ENCODE data around the gene PNMA8B.
A peak's percentile ranks its signal among the peaks of the same experiment; 100 is the strongest.
"Not testable (repeated sequence)": the region's sequence is repeated elsewhere in the genome, so short reads cannot be mapped to it uniquely, and the experiment has no call there.

The PNMA8B gene

DNA sequence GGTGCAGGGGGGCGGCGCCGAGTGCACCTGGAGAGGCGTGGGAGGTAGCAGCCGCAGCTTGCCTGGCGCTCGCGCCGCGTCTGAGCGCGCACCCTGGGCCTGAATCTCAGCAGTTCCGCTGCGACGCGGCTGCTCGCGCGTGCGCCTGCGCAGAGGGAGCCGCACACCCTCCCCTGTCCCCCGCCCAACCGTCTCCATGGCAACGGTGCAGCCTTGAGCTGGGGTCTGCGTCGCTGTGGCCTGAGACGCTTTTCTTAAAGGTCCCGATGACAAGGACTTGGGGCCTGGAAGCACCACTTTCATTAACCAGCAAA is at the start of gene PNMA8B:
PNMA8B (minus strand) TSS at position 82 of the 314 bp plus-strand sequence. CDS start 402 bp downstream, outside the sequence.
- no peak for DNase-seq

DNA sequence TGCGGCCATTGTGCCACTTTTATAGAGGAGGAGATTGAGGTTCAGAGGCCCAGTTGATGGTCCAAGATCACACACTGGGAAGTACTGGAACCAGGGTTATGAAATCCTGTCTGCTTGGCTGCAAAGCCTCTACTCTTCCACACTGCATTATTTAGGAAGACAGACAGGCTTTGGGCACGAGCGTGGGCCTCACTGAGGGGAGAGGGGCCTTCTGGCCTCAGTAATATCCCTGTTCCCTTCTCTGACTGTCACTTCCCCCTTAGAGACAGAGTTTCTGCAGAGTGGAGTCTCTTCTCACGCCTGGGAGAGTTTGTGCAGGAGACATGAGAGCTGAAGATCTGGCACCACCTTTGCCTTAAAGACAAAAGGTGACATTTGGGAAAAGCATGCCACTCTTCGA is 49.0 kb upstream of the PNMA8B start:
- no peak for DNase-seq

GRCh38 chr19:46542428-46543230 is 47.0 kb upstream of the PNMA8B start:
- DNase-seq, result peak; percentile 79 to 80

DNA sequence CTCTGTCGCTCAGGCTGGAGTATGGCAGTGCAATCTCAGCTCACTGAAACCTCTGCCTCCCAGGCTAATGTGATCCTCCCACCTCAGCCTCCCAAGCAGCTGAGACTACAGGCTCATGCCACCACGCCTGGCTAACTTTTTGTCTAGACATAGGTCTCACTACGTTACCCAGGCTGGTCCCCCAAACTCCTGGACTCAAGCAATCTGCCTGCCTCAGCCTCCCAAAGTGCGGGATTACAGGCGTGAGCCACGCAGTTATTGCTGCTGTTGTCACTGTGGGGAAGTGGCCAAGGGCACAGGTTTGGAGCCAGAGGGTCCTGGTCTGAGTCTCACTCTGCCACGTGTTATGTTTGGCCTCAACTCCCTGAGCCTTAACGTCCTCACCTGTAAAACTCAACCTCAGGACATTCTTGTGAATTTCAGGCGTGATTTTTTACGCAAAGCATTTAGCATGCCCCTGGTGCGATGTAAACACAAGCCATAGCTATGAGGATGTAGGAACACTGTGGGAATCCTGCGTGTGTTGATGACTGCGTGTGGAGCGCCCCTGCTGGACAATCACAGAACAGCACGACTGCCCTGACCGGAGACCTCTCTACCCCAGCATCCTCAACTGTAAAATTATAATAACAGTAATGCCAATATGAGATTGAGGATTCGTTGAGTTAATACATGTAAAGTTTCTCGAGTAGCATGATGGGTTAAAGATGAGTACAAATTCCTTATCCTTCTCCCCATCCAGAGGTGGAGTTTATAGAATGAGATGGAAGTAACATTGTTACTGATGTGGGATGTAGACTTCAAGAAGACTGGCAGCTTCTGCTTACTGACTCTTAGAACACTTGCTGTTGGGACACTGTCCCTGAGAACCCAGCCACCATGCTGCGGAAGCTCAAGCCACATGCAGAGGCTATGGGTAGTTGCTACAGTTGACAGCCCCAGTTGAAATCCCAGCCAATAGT is 41.8 kb upstream of the PNMA8B start:
- DNase-seq, result no peak

- no peak for DNase-seq
Observed at GRCh38 chr19:46536391-46536790, 40.7 kb upstream of the PNMA8B start.

GRCh38 chr19:46533621-46534081 is 38.0 kb upstream of the PNMA8B start:
- no peak for DNase-seq

DNA sequence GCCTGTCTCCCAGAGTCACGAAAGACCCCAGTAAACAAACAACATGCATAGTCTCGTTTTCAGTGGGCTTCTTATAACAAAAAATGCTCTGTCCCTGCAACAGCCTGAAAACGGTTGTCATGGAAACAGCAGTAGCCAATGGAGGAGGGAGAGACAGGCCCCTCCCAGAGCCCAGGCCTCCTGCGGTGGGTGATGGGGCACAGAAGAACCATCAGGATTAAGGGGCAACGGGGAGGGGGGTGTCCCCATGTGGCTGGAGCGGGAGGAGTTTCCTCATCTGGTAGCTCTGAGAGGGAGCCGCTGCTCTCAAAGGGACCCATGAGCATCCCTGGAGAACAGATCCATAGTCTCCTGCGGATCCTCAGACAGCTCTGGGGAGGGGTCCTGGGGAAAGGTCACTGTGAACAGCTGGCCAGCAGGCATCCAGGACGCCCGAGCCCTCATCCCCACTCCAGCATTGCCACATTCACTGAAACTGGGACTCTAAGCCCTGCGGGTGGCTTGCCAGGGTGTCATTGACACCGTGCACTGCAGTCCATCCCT is 37.5 kb upstream of the PNMA8B start:
- no peak for DNase-seq

GRCh38 chr19:46530636-46531035 is 35.0 kb upstream of the PNMA8B start:
- no peak for DNase-seq

GRCh38 chr19:46529622-46530451 is 34.2 kb upstream of the PNMA8B start:
- DNase-seq, result peak; percentile 25 to 37

- DNase-seq, result no peak
Observed at GRCh38 chr19:46528601-46529590, 33.2 kb upstream of the PNMA8B start.

GRCh38 chr19:46526801-46527200 is 31.1 kb upstream of the PNMA8B start:
- DNase-seq, result not testable (repeated sequence)

DNA sequence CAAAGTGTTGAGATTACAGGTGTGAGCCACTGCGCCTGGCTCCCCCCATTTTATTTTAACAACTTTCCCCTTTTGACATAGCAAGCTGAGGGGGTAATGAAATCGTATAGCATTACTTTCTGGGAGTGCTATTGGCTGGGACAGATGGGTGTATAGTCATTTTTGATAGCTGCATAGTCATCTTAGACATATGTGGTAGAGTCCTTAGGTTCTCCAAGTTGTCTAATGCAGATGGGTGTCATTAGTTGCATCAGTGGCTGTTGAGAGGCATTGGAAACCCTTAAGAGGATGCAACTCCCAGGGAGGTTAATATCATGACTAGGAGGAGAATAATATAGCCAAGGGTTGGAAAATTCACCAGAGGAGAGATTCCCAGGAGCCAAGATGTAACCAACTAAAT is 28.6 kb upstream of the PNMA8B start:
- DNase-seq, result no peak

DNA sequence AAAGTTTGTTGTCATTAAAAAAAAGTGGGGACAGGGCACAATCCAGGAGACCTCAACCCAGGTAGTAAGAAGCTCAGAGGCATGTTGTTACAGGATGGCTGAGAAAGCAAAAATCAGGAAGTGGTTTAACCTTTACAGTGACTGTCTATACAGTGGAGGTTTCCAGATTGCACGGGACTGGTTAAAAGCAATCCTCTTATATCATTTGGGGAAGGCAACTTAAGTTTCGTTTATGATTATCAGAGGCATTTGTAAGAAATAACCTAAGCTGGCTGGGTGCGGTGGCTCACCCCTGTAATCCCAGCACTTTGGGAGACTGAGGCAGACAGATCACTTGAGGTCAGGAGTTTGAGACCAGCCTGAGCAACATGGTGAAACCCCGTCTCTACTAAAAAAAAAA is 27.3 kb upstream of the PNMA8B start:
- not testable (repeated sequence) for DNase-seq

- DNase-seq, result no peak
Observed at GRCh38 chr19:46521241-46521868, 25.7 kb upstream of the PNMA8B start.

GRCh38 chr19:46520616-46521015 is 24.9 kb upstream of the PNMA8B start:
- no peak for DNase-seq

GRCh38 chr19:46517471-46517870 is 21.8 kb upstream of the PNMA8B start:
- DNase-seq, result no peak

DNA sequence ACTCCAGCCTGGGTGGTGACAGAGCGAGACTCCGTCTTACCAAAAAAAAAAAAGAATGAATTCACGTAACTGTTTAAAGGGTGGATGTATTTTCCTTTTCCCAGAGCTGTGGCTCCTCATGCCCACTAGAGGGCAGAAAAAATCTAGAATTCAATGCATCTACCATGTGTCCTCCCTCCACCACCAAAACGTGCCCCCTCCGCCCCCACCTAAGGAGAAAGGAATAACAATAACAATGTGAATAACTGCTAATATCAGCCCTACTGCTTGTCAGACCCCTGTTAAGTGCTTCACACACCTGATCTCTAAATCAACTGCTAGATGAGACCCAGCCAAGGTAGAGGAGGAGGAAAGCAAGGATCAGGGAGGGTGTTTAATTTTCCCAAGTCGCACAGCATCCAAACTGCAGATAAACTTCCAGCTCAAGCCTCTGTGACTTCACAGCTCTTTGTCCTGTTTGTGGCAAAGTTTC is 20.2 kb upstream of the PNMA8B start:
- DNase-seq, result peak in 1 of 2 experiments; percentile 16

GRCh38 chr19:46515290-46515609 is 19.6 kb upstream of the PNMA8B start:
- no peak for DNase-seq

DNA sequence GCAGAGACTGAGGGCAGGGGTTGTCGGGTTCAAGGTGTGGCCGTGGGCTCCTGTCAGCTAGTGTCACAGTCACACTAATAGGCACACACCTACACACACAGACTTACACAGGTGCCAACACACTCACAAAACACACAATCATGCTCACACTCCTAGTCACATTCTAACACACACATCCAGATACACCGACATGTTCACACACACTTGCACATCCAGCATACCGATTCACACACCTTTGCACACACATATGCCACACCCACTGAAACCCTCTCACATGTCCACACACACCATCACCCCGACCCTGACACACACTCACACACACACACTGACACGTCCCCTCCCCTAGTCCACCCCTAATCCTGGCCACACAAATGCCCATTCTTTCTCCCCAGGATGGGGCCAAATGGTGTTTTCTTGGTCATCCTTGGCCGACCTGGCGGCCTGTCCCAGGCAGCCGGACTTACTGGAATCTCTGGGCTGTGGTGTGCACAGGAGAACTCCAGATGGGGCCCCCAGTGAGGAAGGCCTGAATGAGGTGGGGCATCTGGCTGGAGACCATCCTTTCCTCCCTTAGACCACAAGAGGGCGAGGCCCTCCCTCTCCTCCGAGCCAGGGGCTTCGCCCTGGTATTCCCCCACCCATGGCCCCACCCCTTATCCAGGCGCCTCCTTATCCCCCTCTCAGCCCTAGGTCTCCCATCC is 19.1 kb upstream of the PNMA8B start:
- DNase-seq, result no peak
